ENCODE measurements around the gene NOS3.

- TF ChIP-seq EZH2 (IDR thresholded peaks at IDR 0.05; ENCODE audit: insufficient read depth, poor library complexity, severe bottlenecking) (no peak), EZH2phosphoT487 (IDR thresholded peaks at IDR 0.05; ENCODE audit: insufficient read depth, low read depth) (no peak)
Measured at GRCh38 chr7:151033864-151034249, 43.0 kb downstream of the NOS3 start.

Data from GM23248 (cell line).